Upper lobe of left lung (tissue), 4 donors: ENCODE results near the gene IPO11.

Experiments
- EP300 ChIP-seq, 4 donors: sonication (generic); formaldehyde crosslinking; IDR thresholded peaks; one replicate each; pipeline ENCODE4 v1.5.1; 2017; ENCODE audit warnings: antibody characterized with exemption in 4 of 4, control low read depth in 2 of 4
- TF ChIP-seq, protein P1 (sequence below), 6 experiments: fragments of 450-650 bp in 4 of 6; fragments of 200-600 bp in 2 of 6; sonication (generic) in 2 of 6; IDR thresholded peaks; one replicate each; pipeline ENCODE4 v1.5.1; 2016 to 2019; ENCODE audit warnings: antibody characterized with exemption in 6 of 6

DNA sequence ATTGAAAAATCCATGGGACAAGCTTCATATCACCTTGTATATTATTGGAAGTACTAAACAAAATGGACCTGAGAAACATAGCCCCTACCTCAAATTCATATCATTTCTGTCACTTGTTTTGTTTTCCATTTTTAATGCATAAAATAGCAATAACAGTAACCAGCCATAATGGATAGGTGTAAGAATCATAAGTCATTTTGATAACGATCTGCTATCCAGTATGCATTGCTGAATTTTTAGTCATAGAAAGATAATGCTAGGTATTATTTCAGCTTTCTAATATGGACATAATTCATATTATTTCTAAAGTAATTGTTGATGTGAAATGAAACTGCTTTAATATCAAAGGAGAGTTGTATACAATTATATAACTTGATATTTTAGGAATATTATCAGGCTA, 164.9 kb downstream of the IPO11 start:
- TF ChIP-seq, protein P1, sequence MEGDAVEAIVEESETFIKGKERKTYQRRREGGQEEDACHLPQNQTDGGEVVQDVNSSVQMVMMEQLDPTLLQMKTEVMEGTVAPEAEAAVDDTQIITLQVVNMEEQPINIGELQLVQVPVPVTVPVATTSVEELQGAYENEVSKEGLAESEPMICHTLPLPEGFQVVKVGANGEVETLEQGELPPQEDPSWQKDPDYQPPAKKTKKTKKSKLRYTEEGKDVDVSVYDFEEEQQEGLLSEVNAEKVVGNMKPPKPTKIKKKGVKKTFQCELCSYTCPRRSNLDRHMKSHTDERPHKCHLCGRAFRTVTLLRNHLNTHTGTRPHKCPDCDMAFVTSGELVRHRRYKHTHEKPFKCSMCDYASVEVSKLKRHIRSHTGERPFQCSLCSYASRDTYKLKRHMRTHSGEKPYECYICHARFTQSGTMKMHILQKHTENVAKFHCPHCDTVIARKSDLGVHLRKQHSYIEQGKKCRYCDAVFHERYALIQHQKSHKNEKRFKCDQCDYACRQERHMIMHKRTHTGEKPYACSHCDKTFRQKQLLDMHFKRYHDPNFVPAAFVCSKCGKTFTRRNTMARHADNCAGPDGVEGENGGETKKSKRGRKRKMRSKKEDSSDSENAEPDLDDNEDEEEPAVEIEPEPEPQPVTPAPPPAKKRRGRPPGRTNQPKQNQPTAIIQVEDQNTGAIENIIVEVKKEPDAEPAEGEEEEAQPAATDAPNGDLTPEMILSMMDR (IDR thresholded peaks at IDR 0.05): no peak
- no peak for TF ChIP-seq EP300 (IDR thresholded peaks at IDR 0.05)
